HL-60 (cell line): Measurements from ENCODE around the gene SPAG9.

Experiments
- DNase-seq, 2 experiments: peaks; one replicate each; pipeline ENCODE4 v3.0.0-alpha.2; 2010 to 2020; ENCODE audit warnings: low read depth in 1 of 2, low spot score in 1 of 2
- H3K27ac ChIP-seq: fragments of 250-450 bp; sonication (Bioruptor Pico); replicated peaks from 2 replicates; pipeline ENCODE4 v1.5.1; 2020; ENCODE audit warnings: mild to moderate bottlenecking, moderate library complexity
- H3K27me3 ChIP-seq: fragments of 250-450 bp; sonication (Bioruptor Pico); 2 replicates; pipeline ENCODE4 v1.5.1; 2021; ENCODE audit warnings: mild to moderate bottlenecking, moderate library complexity; ENCODE audit not compliant: insufficient read depth, poor library complexity, severe bottlenecking
- H3K4me3 ChIP-seq: replicated peaks from 2 replicates; pipeline ENCODE4 v1.5.1; 2011; ENCODE audit warnings: mild to moderate bottlenecking, control low read depth, low read length; ENCODE audit not compliant: insufficient read depth
- CTCF ChIP-seq: IDR thresholded peaks from one replicate; pipeline ENCODE4 v1.5.1; 2011; ENCODE audit warnings: low read length, control low read depth, inconsistent platforms; ENCODE audit not compliant: insufficient read depth
- GABPA ChIP-seq: IDR thresholded peaks from 2 replicates; pipeline ENCODE4 v1.6.1; 2012; ENCODE audit warnings: low read depth
- POLR2AphosphoS5 ChIP-seq: IDR thresholded peaks from 2 replicates; pipeline ENCODE4 v1.6.1; 2012; ENCODE audit warnings: low read depth
- SPI1 ChIP-seq: IDR thresholded peaks from 2 replicates; pipeline ENCODE4 v1.6.1; 2012; ENCODE audit warnings: low read depth, mild to moderate bottlenecking, borderline replicate concordance
- TF ChIP-seq, protein P1 (sequence below): IDR thresholded peaks from 2 replicates; pipeline ENCODE4 v1.6.1; 2012; ENCODE audit warnings: low read depth; ENCODE audit not compliant: insufficient replicate concordance

The SPAG9 gene

DNA sequence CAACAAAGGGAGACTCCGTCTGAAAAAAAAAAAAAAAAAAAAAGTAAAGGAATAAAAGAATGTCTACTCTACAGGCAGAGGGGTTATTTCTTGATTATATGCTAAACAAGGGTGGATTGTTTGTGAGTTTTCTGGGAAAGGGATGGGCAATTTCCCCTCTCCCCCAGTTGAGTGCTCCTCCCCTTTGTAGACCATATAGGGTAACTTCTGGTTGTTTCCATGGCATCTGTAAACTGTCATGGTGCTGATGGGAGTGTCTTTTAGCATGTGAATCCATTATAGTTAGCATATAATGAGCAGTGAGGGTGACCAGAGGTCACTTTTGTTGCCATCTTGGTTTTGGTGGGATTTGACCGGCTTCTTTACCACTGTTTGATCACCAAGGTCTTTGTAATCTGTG is 28.5 kb upstream of the SPAG9 start:
- DNase-seq = no peak
- H3K27ac ChIP-seq = no peak overlapping the region
- TF ChIP-seq CTCF (no peak), POLR2AphosphoS5 (no peak), GABPA (no peak), SPI1 (no peak)
- TF ChIP-seq, protein P1, sequence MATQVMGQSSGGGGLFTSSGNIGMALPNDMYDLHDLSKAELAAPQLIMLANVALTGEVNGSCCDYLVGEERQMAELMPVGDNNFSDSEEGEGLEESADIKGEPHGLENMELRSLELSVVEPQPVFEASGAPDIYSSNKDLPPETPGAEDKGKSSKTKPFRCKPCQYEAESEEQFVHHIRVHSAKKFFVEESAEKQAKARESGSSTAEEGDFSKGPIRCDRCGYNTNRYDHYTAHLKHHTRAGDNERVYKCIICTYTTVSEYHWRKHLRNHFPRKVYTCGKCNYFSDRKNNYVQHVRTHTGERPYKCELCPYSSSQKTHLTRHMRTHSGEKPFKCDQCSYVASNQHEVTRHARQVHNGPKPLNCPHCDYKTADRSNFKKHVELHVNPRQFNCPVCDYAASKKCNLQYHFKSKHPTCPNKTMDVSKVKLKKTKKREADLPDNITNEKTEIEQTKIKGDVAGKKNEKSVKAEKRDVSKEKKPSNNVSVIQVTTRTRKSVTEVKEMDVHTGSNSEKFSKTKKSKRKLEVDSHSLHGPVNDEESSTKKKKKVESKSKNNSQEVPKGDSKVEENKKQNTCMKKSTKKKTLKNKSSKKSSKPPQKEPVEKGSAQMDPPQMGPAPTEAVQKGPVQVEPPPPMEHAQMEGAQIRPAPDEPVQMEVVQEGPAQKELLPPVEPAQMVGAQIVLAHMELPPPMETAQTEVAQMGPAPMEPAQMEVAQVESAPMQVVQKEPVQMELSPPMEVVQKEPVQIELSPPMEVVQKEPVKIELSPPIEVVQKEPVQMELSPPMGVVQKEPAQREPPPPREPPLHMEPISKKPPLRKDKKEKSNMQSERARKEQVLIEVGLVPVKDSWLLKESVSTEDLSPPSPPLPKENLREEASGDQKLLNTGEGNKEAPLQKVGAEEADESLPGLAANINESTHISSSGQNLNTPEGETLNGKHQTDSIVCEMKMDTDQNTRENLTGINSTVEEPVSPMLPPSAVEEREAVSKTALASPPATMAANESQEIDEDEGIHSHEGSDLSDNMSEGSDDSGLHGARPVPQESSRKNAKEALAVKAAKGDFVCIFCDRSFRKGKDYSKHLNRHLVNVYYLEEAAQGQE = no peak
- H3K27me3 ChIP-seq = no peaks in the 10 kb centered on the region
- H3K4me3 ChIP-seq = no peak overlapping the region

DNA sequence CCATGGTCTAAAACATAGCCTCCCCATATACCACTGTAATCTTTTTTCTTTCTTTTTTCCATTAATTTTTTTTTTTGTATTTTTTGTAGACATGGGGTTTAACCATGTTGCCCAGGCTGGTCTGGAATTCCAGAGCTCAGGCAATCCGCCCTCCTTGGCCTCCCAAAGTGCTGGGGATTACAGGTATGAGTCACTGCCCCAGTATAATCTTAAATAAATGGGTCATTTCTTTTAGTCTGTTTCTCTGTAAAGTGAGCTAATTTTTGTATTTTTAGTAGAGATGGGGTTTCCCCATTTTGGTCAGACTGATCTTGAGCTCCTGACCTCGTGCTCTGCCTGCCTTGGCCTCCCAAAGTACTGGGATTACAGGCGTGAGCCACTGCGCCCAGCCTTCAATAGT is 27.0 kb upstream of the SPAG9 start:
- TF ChIP-seq, protein P1 = no peak
- TF ChIP-seq GABPA = no peak
- TF ChIP-seq SPI1 = no peak
- TF ChIP-seq POLR2AphosphoS5 = no peak
- TF ChIP-seq CTCF = no peak
- DNase-seq = no peak

DNA sequence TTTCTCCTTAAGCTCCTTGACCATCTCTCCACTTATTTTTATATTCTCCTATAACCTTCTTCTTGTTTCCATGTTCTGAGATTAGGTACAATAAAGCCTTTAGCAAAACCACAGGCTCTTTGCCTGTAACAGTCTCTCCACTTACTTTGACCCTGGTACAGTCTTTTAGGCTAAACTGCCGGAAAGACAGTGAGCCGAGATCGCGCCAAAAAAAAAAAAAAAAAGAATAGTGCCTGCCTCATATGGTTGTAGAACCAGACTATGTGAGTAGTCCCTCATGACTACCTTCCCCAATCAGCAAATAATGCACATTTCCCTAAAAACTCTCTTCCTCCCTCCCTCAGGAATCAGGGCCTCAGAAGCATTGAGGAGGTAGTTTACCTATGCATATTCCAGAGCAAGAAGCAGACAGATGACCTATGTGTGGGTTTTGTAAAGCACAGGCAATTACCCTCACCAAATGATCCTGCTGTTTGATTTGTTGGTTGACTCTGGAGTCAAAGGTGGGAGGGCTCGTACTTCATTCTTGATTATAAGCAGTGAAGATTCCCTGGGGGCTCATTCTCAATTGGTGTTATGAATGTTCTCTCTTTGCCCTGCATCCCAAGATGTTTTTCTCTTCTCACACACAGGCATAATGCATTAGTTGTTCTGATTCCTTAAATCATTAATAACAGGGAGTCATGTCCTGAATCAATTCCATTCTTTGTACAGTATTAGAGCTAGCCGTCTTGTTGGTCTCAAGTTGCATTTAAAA is 23.8 kb upstream of the SPAG9 start:
- TF ChIP-seq POLR2AphosphoS5 (no peak), GABPA (no peak), CTCF (no peak), SPI1 (no peak)
- TF ChIP-seq, protein P1 = no peak
- H3K27ac ChIP-seq = no peak overlapping the region
- H3K27me3 ChIP-seq = no peaks in the 10 kb centered on the region
- H3K4me3 ChIP-seq = no peak overlapping the region
- no peak for DNase-seq

More for the DNA sequence above, 27.0 kb upstream of the SPAG9 start:
- no peak overlapping the region for H3K4me3 ChIP-seq
- no peak overlapping the region for H3K27ac ChIP-seq
- H3K27me3 ChIP-seq = no peaks in the 10 kb centered on the region
